Measurements from ENCODE around the gene STMP1.

STMP1 gene

GRCh38 chr7:135704074-135704473, 41.8 kb downstream of the STMP1 start:
- no peak for DNase-seq

GRCh38 chr7:135704698-135705097, 42.4 kb downstream of the STMP1 start:
- DNase-seq = no peak

- no peak for DNase-seq
Observed at GRCh38 chr7:135706038-135706742, 43.9 kb downstream of the STMP1 start.

GRCh38 chr7:135706858-135707569, 44.7 kb downstream of the STMP1 start:
- peak; percentile 20 for DNase-seq

GRCh38 chr7:135707570-135707966, 45.3 kb downstream of the STMP1 start:
- DNase-seq = no peak

GRCh38 chr7:135708041-135708440, 45.7 kb downstream of the STMP1 start:
- DNase-seq = no peak

GRCh38 chr7:135709508-135709907, 47.2 kb downstream of the STMP1 start:
- DNase-seq = no peak

- DNase-seq = peak; percentile 18
Observed at GRCh38 chr7:135710417-135711138, 48.3 kb downstream of the STMP1 start.

- DNase-seq = no peak
Observed at GRCh38 chr7:135711139-135711469, 48.8 kb downstream of the STMP1 start.

- no peak for DNase-seq
Observed at GRCh38 chr7:135712182-135712782, 50.0 kb downstream of the STMP1 start.

GRCh38 chr7:135712796-135713195, 50.5 kb downstream of the STMP1 start:
- DNase-seq = no peak

- DNase-seq = no peak
Observed at GRCh38 chr7:135713836-135714470, 51.6 kb downstream of the STMP1 start.

GRCh38 chr7:135714534-135715009, 52.3 kb downstream of the STMP1 start:
- peak; percentile 78 for DNase-seq

GRCh38 chr7:135715055-135715522, 52.8 kb downstream of the STMP1 start:
- DNase-seq = no peak

- DNase-seq = no peak
Observed at GRCh38 chr7:135715673-135716072, 53.4 kb downstream of the STMP1 start.

- DNase-seq = peak; percentile 86
Observed at GRCh38 chr7:135716677-135717238, 54.4 kb downstream of the STMP1 start.

GRCh38 chr7:135717693-135718092, 55.4 kb downstream of the STMP1 start:
- no peak for DNase-seq

GRCh38 chr7:135718219-135718618, 55.9 kb downstream of the STMP1 start:
- no peak for DNase-seq

GRCh38 chr7:135718794-135719437, 56.6 kb downstream of the STMP1 start:
- no peak for DNase-seq

- DNase-seq = no peak
Observed at GRCh38 chr7:135719688-135720087, 57.4 kb downstream of the STMP1 start.

GRCh38 chr7:135721198-135721820, 59.0 kb downstream of the STMP1 start:
- no peak for DNase-seq

Data from HCEC 1CT (cell line).